ENCODE data around the gene CPN2. TPM values are rescaled to one million over a fixed set of nuclear protein-coding genes. Genes with fewer than 3 reads are reported as not detected.

CPN2 gene
- polyA plus RNA-seq, 1 experiment, result not detected

DNA sequence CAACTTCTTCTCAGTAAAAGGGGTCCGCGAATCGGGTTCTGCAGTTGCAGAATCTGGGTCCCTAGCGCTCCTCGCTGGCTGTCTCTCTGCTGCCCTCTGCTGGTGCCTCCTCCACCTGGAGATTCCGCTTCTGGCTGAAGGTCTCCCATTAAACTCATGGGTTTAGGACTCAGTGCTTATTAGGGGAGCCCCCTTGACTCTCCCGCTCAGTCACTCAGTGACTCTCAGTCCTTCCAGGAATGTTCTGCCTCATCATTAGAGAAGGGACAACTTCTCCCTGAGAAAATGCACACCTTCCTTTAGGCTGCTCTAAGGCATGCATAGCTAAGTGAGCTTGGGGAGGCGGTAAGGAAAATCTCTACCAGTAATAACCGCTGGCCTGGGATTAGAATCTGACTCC lies 7.1 kb downstream of the CPN2 start:
- DNase-seq (ENCODE audit: low read depth), result no peak
- POLR2A ChIA-PET, result interaction anchor here (0.6 kb wide), 1 partner anchor 20 kb away, joined by 4 read pairs; no protein-coding TSS in a partner anchor

DNA sequence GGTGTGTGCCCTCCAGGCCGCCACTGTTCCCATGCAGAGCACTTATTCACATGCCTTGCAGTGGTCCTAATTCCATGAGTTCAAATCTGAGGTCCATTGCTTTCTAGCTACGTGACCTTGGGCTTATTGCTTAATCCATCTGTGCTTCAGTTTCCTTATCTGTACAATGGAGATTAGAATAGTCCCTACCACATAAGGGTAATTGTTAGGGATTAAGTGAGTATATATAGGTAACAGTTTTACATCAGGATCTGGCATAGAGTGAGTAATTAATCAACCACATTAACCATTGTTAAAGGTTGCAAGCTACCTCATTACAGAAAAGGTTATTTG lies 7.6 kb downstream of the CPN2 start:
- Histone ChIP-seq H3K36me3 (ENCODE audit: control insufficient read depth, insufficient read depth, low read length) (no peaks in the 10 kb centered on the region), H3K4me3 (ENCODE audit: low read depth, low read length) (no peak overlapping the region), H3K27me3 (ENCODE audit: control insufficient read depth, insufficient read depth, low read length) (peaks cover 5% of the 10 kb centered on the region; the same call in 1 of the 2 replicates)
- POLR2A ChIA-PET, result interaction anchor here (0.6 kb wide), 1 partner anchor 20 kb away, joined by 4 read pairs; no protein-coding TSS in a partner anchor
- TF ChIP-seq, protein P1, sequence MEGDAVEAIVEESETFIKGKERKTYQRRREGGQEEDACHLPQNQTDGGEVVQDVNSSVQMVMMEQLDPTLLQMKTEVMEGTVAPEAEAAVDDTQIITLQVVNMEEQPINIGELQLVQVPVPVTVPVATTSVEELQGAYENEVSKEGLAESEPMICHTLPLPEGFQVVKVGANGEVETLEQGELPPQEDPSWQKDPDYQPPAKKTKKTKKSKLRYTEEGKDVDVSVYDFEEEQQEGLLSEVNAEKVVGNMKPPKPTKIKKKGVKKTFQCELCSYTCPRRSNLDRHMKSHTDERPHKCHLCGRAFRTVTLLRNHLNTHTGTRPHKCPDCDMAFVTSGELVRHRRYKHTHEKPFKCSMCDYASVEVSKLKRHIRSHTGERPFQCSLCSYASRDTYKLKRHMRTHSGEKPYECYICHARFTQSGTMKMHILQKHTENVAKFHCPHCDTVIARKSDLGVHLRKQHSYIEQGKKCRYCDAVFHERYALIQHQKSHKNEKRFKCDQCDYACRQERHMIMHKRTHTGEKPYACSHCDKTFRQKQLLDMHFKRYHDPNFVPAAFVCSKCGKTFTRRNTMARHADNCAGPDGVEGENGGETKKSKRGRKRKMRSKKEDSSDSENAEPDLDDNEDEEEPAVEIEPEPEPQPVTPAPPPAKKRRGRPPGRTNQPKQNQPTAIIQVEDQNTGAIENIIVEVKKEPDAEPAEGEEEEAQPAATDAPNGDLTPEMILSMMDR (IDR thresholded peaks at IDR 0.05; ENCODE audit: insufficient read depth, low read depth, low read length), result no peak
- CTCF ChIA-PET, result interaction anchor here (0.8 to 19.6 kb wide), 27 partner anchors 9 to 564 kb away, joined by 3 to 347 read pairs (median 5); partner anchors contain the start of genes GP5 and LRRC15
- no peak for DNase-seq (ENCODE audit: low read depth)

More for the DNA sequence above, 7.1 kb downstream of the CPN2 start:
- CTCF ChIA-PET, result interaction anchor here (0.8 to 19.6 kb wide), 28 partner anchors 9 to 565 kb away, joined by 3 to 347 read pairs (median 5); partner anchors contain the start of genes GP5 and LRRC15
- TF ChIP-seq, protein P1 (IDR thresholded peaks at IDR 0.05; ENCODE audit: insufficient read depth, low read depth, low read length), result peak; percentile 97
- Histone ChIP-seq H3K4me3 (ENCODE audit: low read depth, low read length) (no peak overlapping the region), H3K27me3 (ENCODE audit: control insufficient read depth, insufficient read depth, low read length) (peaks cover 5% of the 10 kb centered on the region; the same call in 1 of the 2 replicates), H3K36me3 (ENCODE audit: control insufficient read depth, insufficient read depth, low read length) (no peaks in the 10 kb centered on the region)

DNA sequence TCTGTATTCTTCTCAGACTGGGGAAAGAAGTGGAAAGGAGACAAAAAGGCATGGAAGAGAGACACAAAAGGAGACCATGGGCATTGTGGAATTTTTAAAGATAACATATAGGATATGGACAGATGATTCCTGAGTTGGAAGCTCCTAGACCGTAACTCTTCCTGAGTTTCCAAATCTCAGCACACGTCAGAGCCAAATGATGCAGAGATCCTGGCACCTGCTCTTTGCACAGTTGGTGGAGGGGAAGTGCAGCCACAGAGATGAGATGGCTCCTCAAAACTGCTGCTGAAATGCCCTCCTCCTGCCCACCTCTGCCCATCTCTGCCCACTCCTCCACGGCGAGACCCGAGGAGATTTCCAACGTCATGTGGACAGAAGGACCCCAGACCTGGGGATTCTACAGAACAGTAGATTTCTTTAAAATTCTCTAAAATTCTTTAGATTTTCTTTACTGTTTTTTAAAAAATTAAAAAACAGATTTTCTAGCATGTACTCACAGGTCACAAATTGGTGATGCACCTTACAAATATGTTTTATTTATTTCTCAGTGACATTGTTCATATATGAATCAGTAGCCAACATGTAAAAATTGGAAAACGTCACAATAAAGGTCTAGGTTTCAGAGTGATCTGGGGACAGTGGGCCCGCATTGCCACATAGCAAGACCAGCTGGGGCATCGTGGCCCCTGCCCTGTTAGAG lies 8.1 kb downstream of the CPN2 start:
- no peak for DNase-seq (ENCODE audit: low read depth)
- TF ChIP-seq, protein P1 (IDR thresholded peaks at IDR 0.05; ENCODE audit: insufficient read depth, low read depth, low read length), result no peak

DNA sequence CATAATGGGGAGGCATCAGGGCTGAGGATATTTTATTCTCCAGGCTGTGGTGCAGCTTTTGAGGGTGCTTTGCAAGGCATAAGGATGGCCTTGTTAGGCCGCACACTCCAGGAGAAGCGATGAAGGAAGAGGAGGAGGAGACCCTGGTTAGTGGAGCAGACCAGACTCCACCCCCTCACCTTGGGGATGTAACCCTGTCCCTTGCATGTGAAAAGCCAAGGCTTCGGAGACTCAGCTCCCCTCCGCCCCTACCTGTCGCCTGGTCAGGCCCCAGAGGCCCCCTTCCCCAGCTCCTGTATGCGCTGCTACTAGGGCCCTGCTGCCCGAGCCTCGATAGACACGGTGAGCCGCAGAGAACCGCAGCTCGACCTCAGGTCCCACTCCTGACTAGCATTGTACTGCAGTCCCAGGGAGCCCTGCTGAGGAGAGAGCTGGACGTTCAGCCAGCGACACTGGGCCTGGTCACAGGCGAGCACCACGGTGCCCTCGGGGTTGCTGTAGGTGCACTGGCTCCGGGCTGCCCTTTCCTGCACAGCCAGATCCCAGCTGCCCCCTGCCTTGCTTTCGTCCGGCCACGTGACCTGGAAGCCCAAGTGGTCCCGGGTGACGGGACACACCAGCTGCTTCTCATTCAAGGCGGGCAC lies 10.2 kb downstream of the CPN2 start:
- Histone ChIP-seq H3K4me3 (ENCODE audit: low read depth, low read length) (no peak overlapping the region), H3K36me3 (ENCODE audit: control insufficient read depth, insufficient read depth, low read length) (no peaks in the 10 kb centered on the region), H3K27me3 (ENCODE audit: control insufficient read depth, insufficient read depth, low read length) (peaks cover 3% of the 10 kb centered on the region; the same call in 1 of the 2 replicates)
- TF ChIP-seq, protein P1 (IDR thresholded peaks at IDR 0.05; ENCODE audit: insufficient read depth, low read depth, low read length), result no peak
- CTCF ChIA-PET, result interaction anchor here (4.1 to 19.6 kb wide), 3 partner anchors 6 to 560 kb away, joined by 18 to 347 read pairs (median 77); partner anchors contain the start of gene GP5
- POLR2A ChIA-PET, result no interaction called here
- DNase-seq (ENCODE audit: low read depth), result no peak

More for the DNA sequence above, 8.1 kb downstream of the CPN2 start:
- H3K4me3 ChIP-seq (ENCODE audit: low read depth, low read length), result no peak overlapping the region
- POLR2A ChIA-PET, result no interaction called here
- no peaks in the 10 kb centered on the region for H3K36me3 ChIP-seq (ENCODE audit: control insufficient read depth, insufficient read depth, low read length)
- peaks cover 5% of the 10 kb centered on the region; the same call in 1 of the 2 replicates for H3K27me3 ChIP-seq (ENCODE audit: control insufficient read depth, insufficient read depth, low read length)
- CTCF ChIA-PET, result interaction anchor here (0.8 to 19.6 kb wide), 25 partner anchors 8 to 564 kb away, joined by 3 to 347 read pairs (median 5); partner anchors contain the start of genes GP5 and LRRC15

DNA sequence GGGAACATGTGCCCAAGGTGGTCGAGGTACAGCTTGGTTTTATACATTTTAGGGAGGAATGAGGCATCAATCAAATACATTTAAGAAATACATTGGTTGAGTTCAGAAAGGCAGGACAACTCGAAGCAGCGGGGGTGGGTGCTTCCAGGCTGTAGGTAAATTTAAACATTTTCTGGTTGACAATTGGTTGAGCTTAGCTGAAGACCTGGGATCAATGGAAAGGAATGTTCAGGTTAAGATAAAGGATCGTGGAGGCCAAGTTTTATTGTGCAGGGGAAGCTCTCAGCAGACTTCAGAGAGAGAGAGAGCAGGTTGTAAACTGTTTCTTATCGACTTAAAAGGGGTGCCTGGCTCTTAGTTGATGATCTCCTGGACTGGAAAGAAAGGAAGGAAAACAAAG lies 11.3 kb downstream of the CPN2 start:
- CTCF ChIA-PET, result interaction anchor here (0.9 to 19.6 kb wide), 3 partner anchors 10 to 559 kb away, joined by 3 to 347 read pairs (median 9); partner anchors contain the start of gene GP5
- Histone ChIP-seq H3K36me3 (ENCODE audit: control insufficient read depth, insufficient read depth, low read length) (no peaks in the 10 kb centered on the region), H3K27me3 (ENCODE audit: control insufficient read depth, insufficient read depth, low read length) (peaks cover 2% of the 10 kb centered on the region; the same call in 1 of the 2 replicates), H3K4me3 (ENCODE audit: low read depth, low read length) (no peak overlapping the region)
- TF ChIP-seq, protein P1 (IDR thresholded peaks at IDR 0.05; ENCODE audit: insufficient read depth, low read depth, low read length), result no peak
- POLR2A ChIA-PET, result no interaction called here
- DNase-seq (ENCODE audit: low read depth), result no peak

All from BJ (cell line).